ENCODE measurements around the gene RAB38. TPM values are rescaled to one million over a fixed set of nuclear protein-coding genes. Genes with fewer than 3 reads are reported as not detected.

Gene RAB38
- total RNA-seq, 2 donors from 2014 or later = 6.3 to 13.8 TPM

DNA sequence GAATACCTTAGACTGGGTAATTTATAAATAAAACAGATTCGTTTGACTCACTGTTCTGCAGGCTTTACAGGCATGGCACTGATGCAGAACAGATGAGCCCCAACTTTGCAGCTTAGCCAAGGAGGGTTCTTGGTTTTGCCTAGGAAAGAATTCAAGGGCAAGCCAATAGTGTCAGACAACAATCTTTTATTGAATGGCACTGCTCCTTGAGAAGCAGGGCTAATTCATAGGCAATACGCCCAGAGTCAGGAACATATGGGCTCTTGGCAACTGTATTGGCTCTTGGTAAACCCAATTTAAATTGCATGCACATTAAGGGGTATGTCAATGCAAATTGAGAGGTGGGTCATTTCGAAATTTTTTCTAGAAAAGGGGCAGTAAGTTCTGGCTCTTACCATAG, 87.9 kb downstream of the RAB38 start:
- DNase-seq (no peak), ATAC-seq (replicated peaks in 1 of 2) (no peak)
- no peak overlapping the region for H3K27ac Mint-ChIP-seq
- H3K4me3 Mint-ChIP-seq = no peak overlapping the region
- H3K36me3 Mint-ChIP-seq (ENCODE audit: insufficient read depth in 2 of 2) = no peaks in the 10 kb centered on the region
- no peaks in the 10 kb centered on the region for H3K4me1 Mint-ChIP-seq (ENCODE audit: low read depth)
- no peaks in the 10 kb centered on the region for H3K9me3 Mint-ChIP-seq
- peaks cover 24% of the 10 kb centered on the region for H3K27me3 Mint-ChIP-seq (ENCODE audit: low read depth)

DNA sequence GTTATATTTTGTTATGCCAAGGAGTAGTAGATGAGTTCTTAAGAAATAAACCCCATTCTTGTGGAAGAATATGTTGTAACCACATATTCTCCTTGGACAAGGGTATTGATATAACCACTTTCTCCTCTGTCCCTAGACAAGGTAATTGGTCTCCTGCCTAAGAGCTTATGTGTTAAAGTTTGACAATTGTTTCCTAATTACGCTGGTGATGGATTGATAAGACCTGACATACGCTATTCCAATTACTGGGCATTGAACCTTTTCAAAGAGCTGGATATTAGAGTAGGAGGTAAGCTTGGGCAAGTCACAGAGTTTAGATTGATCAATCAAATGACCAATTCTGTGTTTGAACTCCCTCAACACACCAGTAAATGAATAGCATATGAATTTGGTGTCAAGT, 88.9 kb downstream of the RAB38 start:
- DNase-seq (no peak), ATAC-seq (replicated peaks in 1 of 2) (no peak)
- Mint-ChIP-seq H3K36me3 (ENCODE audit: insufficient read depth in 2 of 2) (no peaks in the 10 kb centered on the region), H3K4me1 (ENCODE audit: low read depth) (no peaks in the 10 kb centered on the region), H3K9me3 (no peaks in the 10 kb centered on the region), H3K27me3 (ENCODE audit: low read depth) (peaks cover 18% of the 10 kb centered on the region), H3K4me3 (no peak overlapping the region), H3K27ac (no peak overlapping the region)

DNA sequence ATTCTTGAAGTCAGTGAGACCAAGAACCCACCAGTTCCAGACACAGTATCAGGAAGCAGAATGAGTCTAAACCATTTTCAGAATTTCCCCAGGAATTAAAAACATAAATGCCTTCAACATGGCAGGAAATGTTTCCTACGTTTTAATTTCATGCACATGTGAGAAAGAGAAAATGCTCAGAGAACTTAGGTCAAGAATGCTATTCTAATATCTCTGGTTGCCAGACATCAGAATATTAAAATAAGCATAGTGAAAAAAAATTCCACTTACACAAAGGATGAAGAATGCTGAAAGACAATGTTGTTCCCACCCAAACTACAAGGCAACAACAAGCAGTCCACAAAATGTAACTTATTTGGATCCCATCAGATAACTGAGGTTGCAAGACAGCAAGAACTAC, 104.8 kb downstream of the RAB38 start:
- H3K36me3 Mint-ChIP-seq (ENCODE audit: insufficient read depth in 2 of 2) = peaks cover 0 to 1% of the 10 kb centered on the region in 2 donors
- DNase-seq (no peak), ATAC-seq (replicated peaks in 1 of 2) (no peak)
- H3K4me1 Mint-ChIP-seq (ENCODE audit: low read depth) = no peaks in the 10 kb centered on the region
- H3K9me3 Mint-ChIP-seq = peaks cover 4 to 9% of the 10 kb centered on the region in 2 donors
- no peak overlapping the region for H3K4me3 Mint-ChIP-seq
- peaks cover 22% of the 10 kb centered on the region for H3K27me3 Mint-ChIP-seq (ENCODE audit: low read depth)
- H3K27ac Mint-ChIP-seq = no peak overlapping the region

DNA sequence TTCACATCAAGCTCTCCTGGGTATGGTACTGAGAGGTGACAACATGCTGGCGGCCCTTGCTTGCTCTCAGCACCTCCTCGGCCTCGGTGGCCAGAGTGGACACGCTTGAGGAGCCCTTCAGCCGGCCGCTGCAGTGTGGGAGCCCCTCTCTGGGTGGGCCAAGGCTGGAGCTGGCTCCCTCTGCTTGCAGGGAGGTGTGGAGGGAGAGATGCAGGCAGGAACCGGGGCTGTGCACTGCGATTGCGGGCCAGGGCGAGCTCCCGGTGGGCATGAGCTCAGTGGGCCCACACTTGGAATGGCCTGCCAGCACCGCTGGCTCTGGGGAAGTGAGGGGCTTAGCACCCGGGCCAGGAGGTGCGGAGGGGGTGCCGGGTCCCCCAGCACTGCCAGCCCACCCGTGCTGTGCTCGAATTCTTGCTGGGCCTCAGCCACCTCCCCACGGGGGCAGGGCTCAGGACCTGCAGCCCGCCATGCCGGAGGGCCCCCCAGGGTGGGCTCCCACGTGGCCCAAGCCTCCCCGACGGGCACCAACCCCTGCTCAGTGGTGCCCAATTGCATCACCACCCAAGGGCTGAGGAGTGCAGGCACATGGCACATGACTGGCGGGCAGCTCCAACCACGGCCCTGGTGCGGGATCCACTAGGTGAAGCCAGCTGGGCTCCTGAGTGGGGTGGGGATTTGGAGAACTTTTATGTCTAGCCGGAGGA, 106.2 kb downstream of the RAB38 start:
- H3K4me3 Mint-ChIP-seq = no peak overlapping the region
- H3K36me3 Mint-ChIP-seq (ENCODE audit: insufficient read depth in 2 of 2) = peaks cover 0 to 1% of the 10 kb centered on the region in 2 donors
- H3K27ac Mint-ChIP-seq = no peak overlapping the region
- peaks cover 28% of the 10 kb centered on the region for H3K27me3 Mint-ChIP-seq (ENCODE audit: low read depth)
- DNase-seq (no peak), ATAC-seq (replicated peaks in 1 of 2) (no peak)
- H3K4me1 Mint-ChIP-seq (ENCODE audit: low read depth) = no peaks in the 10 kb centered on the region
- H3K9me3 Mint-ChIP-seq = peaks cover 4 to 9% of the 10 kb centered on the region in 2 donors

DNA sequence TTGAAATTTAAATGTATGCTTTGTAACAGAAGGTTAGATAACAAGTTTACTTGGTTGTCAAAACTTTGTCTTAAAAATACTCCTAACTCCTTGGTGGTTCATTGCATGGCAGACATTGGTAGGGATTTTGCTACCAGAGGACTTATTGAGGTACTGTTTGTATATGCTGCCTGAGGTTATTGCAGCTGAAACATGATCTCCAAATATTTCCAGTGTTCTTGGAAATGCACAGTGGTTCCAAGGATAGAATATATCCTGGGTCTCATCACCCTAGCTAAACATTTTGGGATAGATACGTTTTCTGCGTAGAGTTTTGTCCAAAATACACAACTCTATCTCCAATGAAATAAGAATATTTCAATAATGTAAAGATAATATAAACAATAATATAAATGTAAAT, 109.2 kb downstream of the RAB38 start:
- DNase-seq = no peak
- H3K36me3 Mint-ChIP-seq (ENCODE audit: insufficient read depth in 2 of 2) = no peaks in the 10 kb centered on the region

DNA sequence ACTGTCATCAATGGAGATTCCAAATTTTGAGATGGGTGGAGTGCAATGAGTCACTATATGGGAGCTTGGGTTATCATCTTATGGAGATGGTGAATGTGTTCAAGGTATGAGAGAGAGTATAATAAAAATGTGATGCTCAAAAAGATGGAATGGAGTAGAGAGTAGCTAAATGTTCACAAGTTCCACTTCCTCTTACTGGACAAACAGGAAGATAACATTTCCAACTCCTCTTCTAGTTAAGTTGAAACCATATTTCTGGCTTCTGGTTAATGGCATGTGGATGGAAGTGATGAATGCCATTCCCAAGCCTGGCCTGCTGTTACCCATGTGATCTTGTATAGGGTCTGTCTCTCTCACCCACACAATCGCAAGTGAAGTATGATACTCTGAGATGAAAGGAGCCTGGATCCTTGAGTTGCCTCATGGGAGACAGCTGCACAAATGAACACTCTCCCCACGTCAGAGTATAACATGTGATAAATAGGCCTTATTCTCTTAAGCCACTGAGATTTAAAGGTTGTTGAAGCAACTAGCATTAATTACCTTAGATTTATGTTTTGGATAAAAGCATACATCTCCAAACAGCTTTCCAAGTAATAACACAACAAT, 111.0 kb downstream of the RAB38 start:
- H3K27me3 Mint-ChIP-seq (ENCODE audit: low read depth) = peaks cover 12% of the 10 kb centered on the region
- no peaks in the 10 kb centered on the region for H3K4me1 Mint-ChIP-seq (ENCODE audit: low read depth)
- H3K9me3 Mint-ChIP-seq = no peaks in the 10 kb centered on the region
- H3K27ac Mint-ChIP-seq = no peak overlapping the region
- DNase-seq (no peak), ATAC-seq (replicated peaks in 1 of 2) (no peak)
- no peaks in the 10 kb centered on the region for H3K36me3 Mint-ChIP-seq (ENCODE audit: insufficient read depth in 2 of 2)
- H3K4me3 Mint-ChIP-seq = no peak overlapping the region

More for the DNA sequence above, 109.2 kb downstream of the RAB38 start:
- ATAC-seq (replicated peaks in 1 of 2) = no peak
- Mint-ChIP-seq H3K4me3 (no peak overlapping the region), H3K27me3 (ENCODE audit: low read depth) (peaks cover 12% of the 10 kb centered on the region), H3K27ac (no peak overlapping the region), H3K9me3 (no peaks in the 10 kb centered on the region), H3K4me1 (ENCODE audit: low read depth) (no peaks in the 10 kb centered on the region)

Other genes with a start within 250 kb of the RAB38 start
- 10 to 100 TPM; 73.0 to 78.3 TPM for gene CTSC, start 162.3 kb upstream of the RAB38 start, total RNA-seq